ENCODE results near the gene PRM1. TPM values are rescaled to one million over a fixed set of nuclear protein-coding genes. Genes with fewer than 3 reads are reported as not detected.

PRM1 gene
- total RNA-seq, 1 donor from 2014 or later: not detected

- DNase-seq: no peak
Observed at GRCh38 chr16:11272921-11273720, 8.0 kb downstream of the PRM1 start, which contains the start of gene PRM3. Gene PRM3 (minus strand): TSS chr16:11273629. CDS start chr16:11273595, 34 bp downstream.

GRCh38 chr16:11272484-11272883 is 8.6 kb downstream of the PRM1 start:
- no peak for DNase-seq

- DNase-seq: no peak
Observed at GRCh38 chr16:11271610-11272009, 9.5 kb downstream of the PRM1 start.

GRCh38 chr16:11270602-11271162 is 10.4 kb downstream of the PRM1 start:
- DNase-seq: no peak

- no peak for DNase-seq
Observed at GRCh38 chr16:11268921-11269375, 12.2 kb downstream of the PRM1 start, which contains the start of gene TNP2. Gene TNP2 (minus strand): TSS chr16:11269325. CDS start chr16:11269262, 63 bp downstream.

- DNase-seq: no peak
Observed at GRCh38 chr16:11265124-11265523, 16.0 kb downstream of the PRM1 start.

- DNase-seq: no peak
Observed at GRCh38 chr16:11264155-11264832, 16.8 kb downstream of the PRM1 start.

GRCh38 chr16:11263737-11264136 is 17.4 kb downstream of the PRM1 start:
- DNase-seq: no peak

GRCh38 chr16:11262915-11263314 is 18.2 kb downstream of the PRM1 start:
- DNase-seq: no peak

- no peak for DNase-seq
Observed at GRCh38 chr16:11260596-11260966, 20.5 kb downstream of the PRM1 start.

- no peak for DNase-seq
Observed at GRCh38 chr16:11259655-11260595, 21.2 kb downstream of the PRM1 start.

- peak; percentile 12 for DNase-seq
Observed at GRCh38 chr16:11258553-11259492, 22.3 kb downstream of the PRM1 start.

- DNase-seq: peak; percentile 57
Observed at GRCh38 chr16:11257131-11257938, 23.8 kb downstream of the PRM1 start.

GRCh38 chr16:11256661-11257130 is 24.4 kb downstream of the PRM1 start:
- no peak for DNase-seq

- DNase-seq: peak; percentile 74
Observed at GRCh38 chr16:11255737-11256660, 25.1 kb downstream of the PRM1 start, which contains the start of gene SOCS1. Gene SOCS1 (minus strand): TSS chr16:11256204. CDS start chr16:11255478, 726 bp downstream.

- DNase-seq: no peak
Observed at GRCh38 chr16:11254913-11255736, 26.0 kb downstream of the PRM1 start.
